Measurements from ENCODE around the gene ZNF674. TPM values are rescaled to one million over a fixed set of nuclear protein-coding genes. Genes with fewer than 3 reads are reported as not detected.

Gene ZNF674
- total and polyA plus RNA-seq, 5 experiments from 2014 or later, result 0.36 to 6.0 (median 2.6) TPM; not detected in 1

GRCh38 chrX:46459603-46460002, 85.6 kb downstream of the ZNF674 start:
- Mint-ChIP-seq H3K9me3 (no peaks in the 10 kb centered on the region), H3K4me1 (peaks cover 8 to 19% (median 9%) of the 10 kb centered on the region in 4 donors), H3K27me3 (no peaks in the 10 kb centered on the region), H3K27ac (peak overlapping the region in 2 of 10 donors; percentile 55 to 84), H3K36me3 (peaks cover 4 to 52% (median 12%) of the 10 kb centered on the region in 3 donors), H3K4me3 (no peak overlapping the region)
- ATAC-seq (no peak), DNase-seq (no peak)
- POLR2A ChIA-PET, result interaction anchor here (0.7 kb wide), 1 partner anchor 178 kb away, joined by 4 read pairs; no protein-coding TSS in a partner anchor

DNA sequence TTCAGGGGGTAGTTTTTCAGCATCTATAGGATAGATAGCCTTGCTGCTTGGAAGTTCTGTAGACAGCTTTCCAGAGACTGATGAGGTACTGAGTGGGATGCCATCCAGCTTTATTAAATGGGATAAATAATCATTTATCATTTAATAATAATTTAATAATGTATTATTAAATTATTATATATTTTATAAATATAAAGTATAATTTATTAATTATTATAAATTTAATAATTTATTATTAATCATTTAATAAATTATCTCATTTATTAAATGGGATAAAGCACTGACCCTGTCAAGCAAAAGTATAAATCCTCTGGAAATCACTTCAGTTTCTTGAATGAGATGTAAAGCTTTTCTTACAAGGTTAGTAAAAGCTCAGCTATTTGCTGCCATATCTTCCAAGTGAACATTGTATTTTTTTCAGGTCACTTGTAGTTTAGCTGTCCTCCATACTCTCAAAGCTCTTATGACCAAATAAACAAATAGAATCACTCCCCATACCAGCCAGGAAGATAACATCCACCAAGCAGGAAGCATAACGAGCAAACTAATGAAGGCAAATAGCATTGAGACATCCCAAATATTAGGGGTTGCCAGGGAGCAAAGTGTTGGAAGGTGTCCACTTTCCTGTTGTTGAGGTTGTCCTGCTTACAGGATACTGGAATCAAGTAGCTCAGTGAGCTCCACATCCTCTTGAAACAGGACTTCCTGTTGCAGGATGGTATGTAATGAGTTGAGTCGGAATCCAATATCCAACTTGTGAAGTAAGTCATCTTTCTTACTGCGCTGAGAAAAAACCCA, 88.9 kb downstream of the ZNF674 start:
- Mint-ChIP-seq H3K36me3 (peaks cover 2 to 50% (median 4%) of the 10 kb centered on the region in 3 donors), H3K4me1 (peaks cover 6 to 12% (median 9%) of the 10 kb centered on the region in 4 donors), H3K4me3 (no peak overlapping the region), H3K9me3 (no peaks in the 10 kb centered on the region), H3K27me3 (no peaks in the 10 kb centered on the region), H3K27ac (no peak overlapping the region)
- DNase-seq (no peak), ATAC-seq (no peak)
- POLR2A ChIA-PET, result no interaction called here

Other genes starting within 250 kb of the ZNF674 start
- under 1 TPM; 0.52 to 0.74 TPM for gene CHST7, start 28.3 kb upstream of the ZNF674 start, total RNA-seq
- gene CHST7, start 28.3 kb upstream of the ZNF674 start, polyA plus RNA-seq, result 1 to 10 TPM in 1 of 3 donors, under 1 TPM in 2; 0.11 to 1.1 (median 0.60) TPM
- 1 to 10 TPM; 2.8 to 3.6 TPM for gene SLC9A7, start 213.7 kb upstream of the ZNF674 start, total RNA-seq
- gene SLC9A7, start 213.7 kb upstream of the ZNF674 start, polyA plus RNA-seq, result 1 to 10 TPM in 1 of 3 donors, under 1 TPM in 2; 0.33 to 1.3 (median 0.40) TPM